22Rv1 (cell line): ENCODE measurements around the gene SLC6A6.

ENCODE experiments used
- CTCF ChIP-seq: fragments of 450-650 bp; IDR thresholded peaks from 2 replicates; pipeline ENCODE4 v1.5.1; 2017; ENCODE audit warnings: mild to moderate bottlenecking
- ZFX ChIP-seq: fragments of 450-650 bp; IDR thresholded peaks from 2 replicates; pipeline ENCODE4 v1.6.1; 2017; ENCODE audit warnings: antibody characterized with exemption, borderline replicate concordance

- TF ChIP-seq CTCF, result no peak
- no peak for TF ChIP-seq ZFX
Measured at GRCh38 chr3:14438262-14438661, 35.9 kb downstream of the SLC6A6 start.
